H1 (cell line): ENCODE data around the gene NR1D2. TPM values are rescaled to one million over a fixed set of nuclear protein-coding genes. Genes with fewer than 3 reads are reported as not detected.

ENCODE experiments used
- CHD2 ChIP-seq: IDR thresholded peaks from 2 replicates; pipeline ENCODE4 v1.6.1; 2012; ENCODE audit warnings: low read length, improper control_type of control experiment
- MAFK ChIP-seq: IDR thresholded peaks from 2 replicates; pipeline ENCODE4 v1.6.1; 2012; ENCODE audit warnings: low read depth, mild to moderate bottlenecking, improper control_type of control experiment, low read length
- NANOG ChIP-seq: IDR thresholded peaks from 2 replicates; pipeline ENCODE4 v1.6.1; 2011; ENCODE audit warnings: low read length, low read depth, mild to moderate bottlenecking, inconsistent platforms; ENCODE audit not compliant: insufficient read depth, poor library complexity, severe bottlenecking
- SP1 ChIP-seq: IDR thresholded peaks from 2 replicates; pipeline ENCODE4 v1.6.1; 2011; ENCODE audit warnings: low read depth, low read length
- SRF ChIP-seq: IDR thresholded peaks from 2 replicates; pipeline ENCODE4 v1.6.1; 2011; ENCODE audit warnings: mild to moderate bottlenecking, low read depth, low read length, moderate library complexity
- TCF12 ChIP-seq: IDR thresholded peaks from 2 replicates; pipeline ENCODE4 v1.6.1; 2011; ENCODE audit warnings: low read depth, mild to moderate bottlenecking, low read length
- polyA plus RNA-seq, 7 experiments: library from polyadenylated mRNA; depleted of rRNA in 3 of 7; stranded (reverse) in 5 of 7; unstranded in 2 of 7; fragments of >200 nt in 5 of 7; fragments of 200-250 nt in 2 of 7; gene quantifications; 1 replicate in 5 of 7; 2 replicates in 1 of 7; 4 replicates in 1 of 7; pipeline versions ENCODE4 v1.2.1 to v1.2.3, GENCODE V29; 2011 to 2013; ENCODE audit warnings: missing spikeins in 2 of 7, mixed read lengths in 2 of 7
- total RNA-seq: library from RNA; stranded (reverse); fragmentation: NEBNext Ultra II Directional; extraction: Animal tissue kit (Norgen Biotek cat#: 25700); gene quantifications from 2 replicates; pipeline ENCODE4 v1.2.1, GENCODE V29; 2021

NR1D2 gene
- total and polyA plus RNA-seq, 2 of the 8 experiments (the other 6 are each of a cell fraction or from before 2014, with no cell fraction given) = 5.9 to 21.7 TPM

DNA sequence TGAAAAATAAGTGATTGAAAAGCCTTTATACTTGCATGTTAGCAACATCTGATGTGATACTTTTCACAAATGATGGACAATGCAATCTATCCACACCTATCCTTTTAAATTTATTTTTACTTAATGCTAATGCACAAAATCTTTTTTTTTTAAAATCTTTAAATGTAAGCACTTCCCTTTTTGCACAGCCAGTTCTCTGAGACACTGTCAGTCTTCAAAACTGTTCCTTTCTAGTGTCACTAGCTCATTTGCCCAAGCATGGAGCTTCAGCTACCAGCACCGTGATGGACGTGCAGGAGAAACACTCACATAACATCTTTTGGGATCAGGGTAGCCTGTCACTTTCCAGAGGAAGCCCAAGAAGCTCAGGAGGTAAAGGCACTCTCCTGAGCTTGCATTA, 50.1 kb downstream of the NR1D2 start (continued):
- no peak for TF ChIP-seq NANOG
- no peak for TF ChIP-seq SRF
- TF ChIP-seq SP1 = no peak
- TF ChIP-seq MAFK = no peak
- no peak for TF ChIP-seq CHD2
- no peak for TF ChIP-seq TCF12
